GM03348 (cell line): ENCODE measurements around the gene WDR17.

Source experiments
- DNase-seq: peaks from one replicate; pipeline ENCODE4 v3.0.0; 2012; ENCODE audit warnings: low spot score

The WDR17 gene

DNA sequence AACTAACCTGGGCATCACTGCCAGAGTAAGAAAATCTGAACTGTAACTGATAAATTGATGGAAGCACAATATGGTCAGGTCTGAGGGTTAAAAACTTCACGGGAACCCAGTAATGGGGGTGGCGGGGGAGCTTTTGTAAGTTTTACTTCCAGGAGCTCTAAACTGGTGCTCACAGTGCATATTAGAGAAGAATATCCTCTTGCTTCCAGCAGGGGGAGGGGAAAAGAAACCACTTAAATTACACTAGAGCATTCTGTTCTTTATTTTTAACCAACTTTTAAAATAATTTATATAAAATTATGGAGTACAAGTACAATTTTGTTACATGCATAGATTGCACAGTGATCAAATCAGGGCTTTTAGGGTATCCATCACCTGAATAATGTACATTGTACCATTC lies 33.7 kb downstream of the WDR17 start:
- DNase-seq: no peak

DNA sequence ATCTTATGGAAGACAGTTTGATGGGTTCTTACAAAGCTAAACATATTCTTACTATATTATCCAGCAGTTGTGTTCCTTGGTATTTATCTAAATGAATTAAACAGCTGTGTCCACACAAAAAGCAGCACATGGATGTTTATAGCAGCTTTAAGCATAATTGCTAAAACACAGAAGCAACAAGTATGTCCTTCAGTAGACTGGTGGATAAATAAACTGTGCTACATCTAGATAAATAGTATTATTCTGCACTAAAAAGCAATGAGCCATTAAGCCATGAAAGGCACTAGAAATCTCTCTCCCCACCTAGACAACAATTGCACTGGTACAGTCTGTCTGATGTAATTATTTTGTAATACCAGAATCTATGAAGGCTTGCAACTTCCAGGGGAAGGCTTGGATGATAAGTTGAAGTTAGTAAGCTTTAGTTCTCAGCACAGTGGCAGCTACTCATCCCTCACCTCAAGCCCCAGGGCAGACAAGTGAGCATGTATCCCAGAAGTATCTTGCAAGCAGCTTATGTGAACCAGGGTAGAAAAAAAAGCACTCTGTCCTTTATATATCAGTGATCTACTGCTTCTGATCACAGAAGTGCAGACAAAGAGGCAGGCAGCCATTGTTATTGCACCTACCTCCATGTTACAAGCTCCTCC lies 36.9 kb downstream of the WDR17 start:
- no peak for DNase-seq

DNA sequence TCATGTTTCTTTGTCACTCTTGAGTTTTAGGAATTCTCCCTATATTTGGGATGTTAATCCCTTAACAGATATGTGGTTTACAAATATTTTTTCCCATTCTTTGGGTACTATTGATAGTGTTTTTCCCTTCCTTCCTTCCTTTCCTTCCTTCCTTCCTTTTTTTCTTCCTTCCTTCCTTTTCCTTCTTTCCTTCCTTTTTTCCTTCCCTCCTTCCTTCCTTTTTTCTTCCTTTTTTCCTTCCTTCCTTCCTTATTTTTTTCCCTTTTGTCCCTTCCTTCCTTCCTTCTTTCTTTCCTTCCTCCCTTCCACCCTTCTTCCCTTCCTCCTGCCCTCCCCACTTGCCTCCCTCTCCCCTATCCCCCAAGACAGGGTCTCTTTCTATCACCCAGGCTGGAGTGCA lies 42.1 kb downstream of the WDR17 start:
- DNase-seq: no peak

GRCh38 chr4:176123710-176124407 lies 58.2 kb downstream of the WDR17 start:
- peak; percentile 14 for DNase-seq

- no peak for DNase-seq
Observed at GRCh38 chr4:176125063-176125462, 59.4 kb downstream of the WDR17 start.

DNA sequence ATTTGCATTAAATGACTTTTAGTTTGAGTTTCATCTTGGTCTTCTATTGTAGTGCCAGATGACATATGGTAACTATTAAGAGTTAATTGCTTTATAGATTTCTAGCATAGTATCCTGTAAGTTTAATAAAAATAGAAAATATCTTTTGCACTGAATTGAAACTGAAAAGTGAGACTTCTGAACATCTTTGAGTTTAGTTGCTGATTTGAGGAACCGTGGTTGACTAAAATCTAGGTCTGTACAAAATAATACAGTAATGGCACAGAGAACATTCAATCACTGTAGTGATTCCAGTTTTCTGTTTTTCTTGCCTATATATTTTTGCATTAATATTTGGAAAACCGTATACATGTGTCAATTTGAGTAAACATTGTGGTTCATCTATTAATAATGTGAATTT lies 69.0 kb downstream of the WDR17 start:
- DNase-seq: no peak

GRCh38 chr4:176137631-176138030 lies 72.0 kb downstream of the WDR17 start:
- DNase-seq: peak; percentile 23

DNA sequence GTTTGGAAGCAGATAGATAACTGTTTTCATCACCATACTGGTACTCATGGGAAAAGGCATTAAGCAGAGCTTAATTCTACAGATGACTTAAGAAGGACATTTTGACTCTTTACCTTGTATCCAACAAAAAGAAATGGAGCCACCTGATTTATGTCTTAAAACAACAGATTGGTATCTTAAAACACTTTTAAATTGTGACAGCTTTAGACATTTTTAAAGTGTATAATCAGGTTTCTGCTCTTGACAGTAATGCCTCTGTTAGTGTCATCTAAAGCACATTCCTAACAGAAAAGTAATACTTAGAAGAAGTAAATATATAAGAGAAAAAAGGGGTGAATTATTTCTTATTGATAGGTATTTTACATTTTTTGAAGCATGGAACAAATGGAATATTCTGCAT lies 73.9 kb downstream of the WDR17 start:
- DNase-seq: no peak

GRCh38 chr4:176142253-176142652 lies 76.6 kb downstream of the WDR17 start:
- DNase-seq: no peak

GRCh38 chr4:176149680-176150355 lies 84.2 kb downstream of the WDR17 start:
- DNase-seq: no peak

GRCh38 chr4:176150356-176150682 lies 84.7 kb downstream of the WDR17 start:
- DNase-seq: peak; percentile 50

GRCh38 chr4:176150704-176151103 lies 85.1 kb downstream of the WDR17 start:
- DNase-seq: no peak

DNA sequence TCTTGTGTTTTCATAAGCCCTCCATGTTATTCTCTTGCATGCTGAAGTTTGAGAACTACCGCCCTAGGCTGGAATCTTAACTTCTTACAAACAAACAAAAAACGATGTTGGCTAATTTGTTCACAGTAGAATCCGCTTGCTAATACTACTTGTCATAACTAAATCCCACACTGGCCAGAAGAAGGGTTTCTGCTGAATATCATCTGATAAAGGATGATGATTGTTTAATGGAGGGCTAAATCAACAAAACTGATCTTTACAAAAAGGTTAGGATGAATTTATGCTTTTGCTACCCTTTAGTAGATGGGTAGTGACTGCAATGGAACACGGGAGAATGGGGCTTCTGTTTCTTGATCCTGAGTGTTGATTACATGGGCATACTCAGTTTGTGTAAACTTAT lies 87.5 kb downstream of the WDR17 start:
- DNase-seq: no peak

DNA sequence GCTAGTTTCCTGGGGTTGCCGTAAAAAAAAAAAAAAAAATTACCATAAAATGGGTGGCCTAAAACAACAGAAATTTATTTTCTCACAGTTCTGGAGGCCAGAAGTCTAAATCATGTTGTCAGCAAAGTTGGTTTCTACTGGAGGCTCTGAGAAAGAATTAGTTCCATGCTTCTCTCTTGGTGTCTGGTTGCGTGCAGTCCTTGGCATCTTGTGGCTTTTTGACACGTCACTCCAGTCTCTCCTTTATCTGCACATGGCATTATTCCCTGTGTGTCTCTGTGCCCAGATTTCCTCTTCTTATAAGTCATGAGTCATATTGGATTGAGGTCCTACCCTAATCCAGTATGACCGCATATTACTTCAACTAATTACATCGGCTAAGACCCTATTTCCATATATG lies 91.0 kb downstream of the WDR17 start:
- peak; percentile 40 for DNase-seq

- DNase-seq: no peak
Observed at GRCh38 chr4:176163041-176163440, 97.4 kb downstream of the WDR17 start.

- DNase-seq: peak; percentile 64
Observed at GRCh38 chr4:176185051-176185450, 119.4 kb downstream of the WDR17 start.

- no peak for DNase-seq
Observed at GRCh38 chr4:176186067-176186466, 120.4 kb downstream of the WDR17 start.

GRCh38 chr4:176186671-176187395 lies 121.2 kb downstream of the WDR17 start:
- DNase-seq: no peak

- DNase-seq: peak; percentile 19
Observed at GRCh38 chr4:176187624-176188023, 122.0 kb downstream of the WDR17 start.

DNA sequence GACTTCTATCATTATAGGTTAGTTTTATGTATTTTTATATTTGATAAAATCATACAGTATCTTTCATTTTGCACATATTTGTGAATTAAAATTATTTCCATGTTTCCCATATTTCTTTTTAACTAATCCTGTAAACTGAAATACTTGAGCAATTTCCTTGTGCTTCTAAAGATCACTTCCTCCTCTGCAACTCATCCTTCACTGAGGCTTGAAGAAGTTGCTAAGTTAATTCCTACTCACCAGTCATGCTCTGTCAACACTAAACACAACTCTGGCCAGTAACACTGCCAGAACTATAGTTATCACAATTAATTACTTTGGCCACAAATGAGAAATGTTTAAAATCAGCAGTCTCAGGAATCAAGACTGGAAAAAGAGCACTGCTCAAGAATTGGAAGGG lies 123.0 kb downstream of the WDR17 start:
- DNase-seq: no peak

DNA sequence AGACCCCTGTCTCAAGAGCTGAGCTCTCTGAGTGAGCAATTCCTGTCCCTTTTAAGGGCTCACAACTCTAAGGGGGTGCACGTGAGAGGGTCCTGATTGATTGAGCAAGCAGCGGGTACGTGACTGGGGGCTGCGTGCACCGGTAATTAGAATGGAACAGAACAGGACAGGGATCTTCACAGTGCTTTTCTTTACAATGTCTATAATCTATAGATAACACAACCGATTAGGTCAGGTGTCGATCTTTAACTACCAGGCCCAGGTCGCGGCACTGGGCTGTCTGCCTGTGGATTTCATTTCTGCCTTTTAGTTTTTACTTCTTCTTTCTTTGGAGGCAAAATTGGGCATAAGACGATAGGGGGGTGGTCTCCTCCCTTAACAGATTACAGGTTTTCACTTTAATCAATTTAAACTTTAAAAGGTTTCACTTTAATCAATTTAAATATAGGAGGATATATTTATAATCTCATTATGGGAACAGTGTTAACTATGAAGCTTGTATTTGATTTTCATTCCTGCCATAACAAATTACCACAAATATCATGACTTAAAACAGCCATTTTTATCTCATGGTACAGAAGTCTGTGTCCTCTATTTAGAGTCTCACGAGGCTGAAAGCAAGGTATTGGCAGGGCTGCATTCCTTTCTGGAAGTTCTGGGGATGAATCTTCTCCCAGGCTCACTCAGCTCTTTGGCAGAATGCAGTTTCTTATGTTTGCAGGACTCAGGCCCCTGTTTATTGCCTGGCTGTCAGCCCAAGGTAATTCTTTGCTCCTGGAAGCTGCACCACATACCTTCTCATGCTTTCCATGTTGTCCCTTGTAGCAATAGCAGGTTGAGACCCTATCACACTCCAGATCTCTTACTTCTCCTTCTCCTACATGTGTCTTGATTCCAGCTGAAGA lies 124.5 kb downstream of the WDR17 start:
- DNase-seq: peak; percentile 20

- DNase-seq: no peak
Observed at GRCh38 chr4:176191974-176192373, 126.3 kb downstream of the WDR17 start.
